Transverse colon (tissue), 4 donors: ENCODE data around the gene NFATC2IP. TPM values are rescaled to one million over a fixed set of nuclear protein-coding genes. Genes with fewer than 3 reads are reported as not detected.
A peak's percentile ranks its signal among the peaks of the same experiment; 100 is the strongest.

Source experiments
- DNase-seq: peaks from one replicate; pipeline ENCODE4 v3.0.0-alpha.2; 2019
- H3K27ac ChIP-seq, 4 donors: fragments of 200-600 bp; sonication (generic); 2 replicates each; pipeline ENCODE4 v1.5.1; 2016 to 2018; ENCODE audit warnings: inconsistent platforms in 4 of 4
- H3K27me3 ChIP-seq: fragments of 200-600 bp; sonication (generic); 2 replicates; pipeline ENCODE4 v1.5.1; 2017; ENCODE audit warnings: inconsistent platforms
- H3K36me3 ChIP-seq, 4 donors: fragments of 200-600 bp; sonication (generic); 2 replicates each; pipeline ENCODE4 v1.5.1; 2017 to 2019; ENCODE audit warnings: inconsistent platforms in 4 of 4
- H3K4me1 ChIP-seq, 4 donors: fragments of 200-600 bp; sonication (generic); 2 replicates each; pipeline ENCODE4 v1.5.1; 2017 to 2020; ENCODE audit warnings: inconsistent platforms in 4 of 4
- H3K4me3 ChIP-seq, 4 donors: fragments of 200-600 bp; sonication (generic); 1 replicate in 1 of 4; 2 replicates in 3 of 4; pipeline versions ENCODE4 v1.5.1 to v1.6.1; 2017 to 2019; ENCODE audit warnings: inconsistent platforms in 4 of 4
- H3K9me3 ChIP-seq, 2 donors: fragments of 200-600 bp; sonication (generic); 2 replicates each; pipeline ENCODE4 v1.5.1; 2017 to 2019; ENCODE audit warnings: inconsistent platforms in 2 of 2
- CTCF ChIP-seq, 5 experiments: fragments of 200-600 bp in 3 of 5; fragments of 450-650 bp in 2 of 5; sonication (generic) in 3 of 5; IDR thresholded peaks; 1 replicate in 2 of 5; 2 replicates in 3 of 5; pipeline ENCODE4 v1.5.1; 2016 to 2017; ENCODE audit warnings: antibody characterized with exemption in 5 of 5, inconsistent platforms in 3 of 5, mild to moderate bottlenecking in 2 of 5, moderate library complexity in 1 of 5
- EP300 ChIP-seq: sonication (generic); formaldehyde crosslinking; IDR thresholded peaks from one replicate; pipeline ENCODE4 v1.6.1; 2017; ENCODE audit warnings: antibody characterized with exemption, low read depth
- POLR2A ChIP-seq: fragments of 450-650 bp; IDR thresholded peaks from one replicate; pipeline ENCODE4 v1.6.1; 2016; ENCODE audit warnings: antibody characterized with exemption, mild to moderate bottlenecking, moderate library complexity
- POLR2AphosphoS5 ChIP-seq, 3 donors: sonication (generic); formaldehyde crosslinking; IDR thresholded peaks; one replicate each; pipeline ENCODE4 v1.6.1; 2016; ENCODE audit warnings: antibody characterized with exemption in 3 of 3
- WGBS, 2 donors: methylation state at CpG; one replicate each; pipeline ENCODE4 v1.1.5; 2018; ENCODE audit warnings: low coverage in 1 of 2; 5-methylcytosine and 5-hydroxymethylcytosine counted together
- in situ Hi-C, 4 donors: fragments of 200-750 bp; cut with MboI; loops; one replicate each; pipeline versions ENCODE4 v1.15.0 to v1.15.1; 2017; ENCODE audit warnings: low sequenced_read_pairs in 3 of 4, low pct_ligation_motif_present in 1 of 4, low pct_unique_long_range_greater_than_20kb in 1 of 4
- intact Hi-C: fragments of 100-400 bp; cut with DNase I; formaldehyde crosslinking; loops from one replicate; pipeline ENCODE4 v1.15.1; 2023; ENCODE audit warnings: low total_unique reads
- total RNA-seq, 4 donors: library from RNA; depleted of rRNA; stranded (reverse); fragments of >200 nt; gene quantifications; one replicate each; pipeline ENCODE4 v1.1.0, GENCODE V29; 2016

The NFATC2IP gene
- total RNA-seq, 4 donors from 2014 or later, result 59.1 to 89.4 (median 70.2) TPM

- no peaks in the 10 kb centered on the region for H3K27me3 ChIP-seq
- H3K36me3 ChIP-seq, result no peaks in the 10 kb centered on the region
- in situ Hi-C loops (loop anchor here in 1 of 4 donors (10.0 kb wide), 2 partner anchors 78 to 118 kb away; partner anchors contain the start of genes ATXN2L and SH2B1), intact Hi-C loops (no loop called here)
- H3K9me3 ChIP-seq, result no peaks in the 10 kb centered on the region
- no peak for TF ChIP-seq CTCF (IDR thresholded peaks at IDR 0.05)
- no peak for TF ChIP-seq POLR2A
- no peak for TF ChIP-seq POLR2AphosphoS5 (IDR thresholded peaks at IDR 0.05)
- TF ChIP-seq EP300, result no peak
- no peak for DNase-seq
- no peak overlapping the region for H3K4me3 ChIP-seq
- peaks cover 4 to 10% (median 6%) of the 10 kb centered on the region in 4 donors for H3K4me1 ChIP-seq
- no peak overlapping the region for H3K27ac ChIP-seq
These were observed 7.5 kb upstream of the NFATC2IP start for GRCh38 chr16:28943281-28943680.

- Histone ChIP-seq H3K4me3 (no peak overlapping the region), H3K27ac (no peak overlapping the region), H3K27me3 (no peaks in the 10 kb centered on the region), H3K4me1 (peaks cover 4 to 20% (median 13%) of the 10 kb centered on the region in 4 donors), H3K9me3 (no peaks in the 10 kb centered on the region), H3K36me3 (no peaks in the 10 kb centered on the region)
- 70 to 78% methylated on average over 1 to 4 of the region's 4 CpGs for WGBS, 2 donors
- in situ Hi-C loops (loop anchor here in 1 of 4 donors (10.0 kb wide), 2 partner anchors 82 to 122 kb away; partner anchors contain the start of genes ATXN2L and SH2B1), intact Hi-C loops (no loop called here)
- TF ChIP-seq EP300 (no peak), POLR2A (no peak), POLR2AphosphoS5 (IDR thresholded peaks at IDR 0.05) (no peak), CTCF (IDR thresholded peaks at IDR 0.05) (no peak)
- DNase-seq, result no peak
These were observed 4.1 kb upstream of the NFATC2IP start for GRCh38 chr16:28946681-28947080.

GRCh38 chr16:28951410-28951943 lies 740 bp downstream of the NFATC2IP start:
- Histone ChIP-seq H3K27ac (peak overlapping the region; percentile 88 to 96 (median 93)), H3K27me3 (no peaks in the 10 kb centered on the region), H3K4me1 (peaks cover 5 to 27% (median 17%) of the 10 kb centered on the region in 4 donors), H3K4me3 (peak overlapping the region; percentile 77 to 99 (median 96)), H3K36me3 (peaks cover 0 to 31% (median 16%) of the 10 kb centered on the region in 4 donors), H3K9me3 (no peaks in the 10 kb centered on the region)
- in situ Hi-C loops (no loop called here), intact Hi-C loops (no loop called here)
- 0 to 2% methylated on average over 5 to 17 of the region's 17 CpGs for WGBS, 2 donors
- peak; percentile 74 for DNase-seq
- TF ChIP-seq CTCF (IDR thresholded peaks at IDR 0.05) (no peak), EP300 (no peak), POLR2A (no peak), POLR2AphosphoS5 (IDR thresholded peaks at IDR 0.05) (no peak)

- WGBS, 2 donors, result 88 to 90% methylated on average over 2 to 9 of the region's 9 CpGs
- in situ Hi-C loops, result no loop called here
- intact Hi-C loops, result no loop called here
- Histone ChIP-seq H3K27ac (no peak overlapping the region), H3K36me3 (peaks cover 0 to 52% (median 23%) of the 10 kb centered on the region in 4 donors), H3K27me3 (no peaks in the 10 kb centered on the region), H3K4me1 (peaks cover 0 to 2% (median 0%) of the 10 kb centered on the region in 4 donors), H3K9me3 (no peaks in the 10 kb centered on the region), H3K4me3 (no peak overlapping the region)
- TF ChIP-seq POLR2A (no peak), POLR2AphosphoS5 (IDR thresholded peaks at IDR 0.05) (no peak), EP300 (no peak), CTCF (IDR thresholded peaks at IDR 0.05) (no peak)
- no peak for DNase-seq
These were observed 7.5 kb downstream of the NFATC2IP start for GRCh38 chr16:28958216-28958615.
